Colon (tissue), 2 donors: Measurements from ENCODE around the gene RAB5A.
"Not testable (repeated sequence)": the region's sequence is repeated elsewhere in the genome, so short reads cannot be mapped to it uniquely, and the experiment has no call there.

Experiments
- FAIRE-seq: peaks from 2 replicates; lab custom pipeline; 2012; peaks lifted over from hg19 to GRCh38; lab: Jason Lieb, UNC
- donor health status: control.
- donor health status: control.

RAB5A gene

DNA sequence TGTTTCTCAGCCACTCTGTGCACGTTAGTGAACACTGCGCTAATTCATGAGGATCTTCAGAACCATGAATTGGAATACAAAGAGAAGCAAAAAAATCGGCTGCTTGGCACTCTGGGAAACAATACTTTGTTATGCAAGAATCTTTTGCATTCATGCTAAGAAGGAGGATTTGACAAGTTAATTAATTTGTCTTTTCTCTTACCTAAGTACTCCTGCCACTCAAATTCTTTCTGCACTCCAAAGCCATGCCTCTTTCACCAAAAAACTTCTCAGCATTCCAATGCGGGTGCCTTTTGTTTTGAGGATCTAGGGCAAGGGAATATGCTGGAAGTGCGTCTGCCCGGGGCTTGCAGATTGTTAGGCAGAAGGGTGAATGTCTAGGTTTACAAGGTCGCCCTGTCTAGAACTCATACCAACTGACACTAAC is 82.0 kb downstream of the RAB5A start:
- FAIRE-seq: no peak

- not testable (repeated sequence) for FAIRE-seq
Observed at GRCh38 chr3:20031939-20032338, 85.0 kb downstream of the RAB5A start.
